Cerebellar nuclear complex (tissue), 1 donor: ENCODE data around the gene LAD1.

Source experiments
- DNase-seq, 2 experiments: peaks; one replicate each; lab custom pipeline; 2025; lab: John Stamatoyannopoulos, UW

The LAD1 gene

DNA sequence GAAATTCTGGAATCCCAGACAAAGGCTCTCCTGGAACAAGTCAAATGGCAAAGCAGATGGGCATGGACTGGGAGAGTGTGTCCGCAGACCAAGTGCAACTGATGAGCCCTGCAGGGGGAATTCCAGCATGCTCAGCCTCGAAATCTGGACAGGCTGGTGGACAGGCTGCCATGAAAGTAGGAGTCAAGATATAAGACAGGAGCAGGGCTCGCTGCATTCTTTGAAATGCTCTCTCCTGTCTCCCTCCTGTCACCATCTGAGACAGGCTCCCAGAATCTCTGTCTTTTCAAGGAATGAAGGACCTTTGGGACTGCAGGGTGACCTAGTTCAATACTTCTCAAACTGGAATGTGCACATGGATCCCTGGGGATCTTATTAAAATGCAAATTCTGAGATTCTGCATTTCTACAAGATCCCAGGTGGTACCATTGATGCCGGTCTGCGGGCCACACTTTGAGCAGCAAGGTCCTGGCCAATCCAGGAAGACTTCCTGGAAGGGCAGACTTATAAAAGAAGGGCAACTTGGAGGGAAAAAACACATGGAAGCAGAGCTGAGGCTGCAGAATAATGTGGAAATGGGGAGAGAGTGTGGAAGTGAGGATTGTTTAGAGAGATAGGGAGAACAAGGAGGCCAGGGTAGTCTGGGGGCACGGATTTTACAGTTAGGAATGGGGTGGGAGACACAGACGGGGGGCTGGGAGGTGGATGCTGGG is 51.5 kb downstream of the LAD1 start:
- DNase-seq = no peak

DNA sequence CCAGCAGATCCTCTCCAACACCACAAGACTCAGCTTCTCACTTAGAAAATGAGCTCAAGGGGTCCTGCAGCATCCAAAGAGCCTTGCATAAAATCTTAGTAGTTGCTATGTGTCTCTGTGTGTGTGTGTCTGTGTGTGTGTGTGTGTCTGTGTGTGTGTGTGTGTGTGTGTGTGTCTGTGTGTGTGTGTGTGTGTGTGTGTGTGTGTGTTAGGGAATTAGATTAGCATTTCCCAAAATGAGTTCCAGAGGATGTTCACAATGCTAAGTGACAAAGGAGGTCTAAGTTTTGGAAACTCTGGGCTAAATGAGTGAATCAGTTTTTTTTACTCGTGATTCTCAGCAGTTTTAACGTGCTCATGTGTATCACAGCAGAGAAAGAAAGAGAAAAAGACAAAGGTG is 52.1 kb downstream of the LAD1 start:
- no peak for DNase-seq

DNA sequence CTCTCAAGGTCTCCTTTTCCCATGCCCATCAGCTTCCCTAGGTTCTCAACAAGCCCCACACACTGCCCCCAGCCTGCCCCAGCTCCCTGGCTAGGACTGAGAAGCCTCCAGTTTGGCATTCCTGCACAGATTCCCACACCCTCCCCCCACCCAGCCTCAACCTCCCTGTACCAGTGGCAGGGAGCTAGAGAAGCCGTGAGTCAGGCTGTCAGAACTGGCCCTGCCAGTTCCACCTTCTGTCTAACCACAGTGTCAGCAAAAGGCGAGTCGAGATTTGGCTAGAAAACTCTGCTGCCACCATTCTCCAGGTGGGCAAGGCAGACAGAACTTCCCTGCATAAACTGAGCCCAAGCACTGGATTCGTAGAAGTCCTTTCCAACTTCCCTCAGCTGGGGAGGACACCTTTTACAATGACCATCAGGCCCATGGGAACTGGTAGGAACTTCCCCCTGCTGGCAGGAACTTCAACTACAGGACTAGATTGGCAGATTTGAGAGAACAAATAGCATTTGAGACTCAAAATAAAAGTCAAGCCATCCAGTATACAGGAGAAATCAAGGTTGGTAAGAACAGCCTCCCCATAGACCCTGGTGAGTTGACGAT is 52.7 kb downstream of the LAD1 start:
- DNase-seq = no peak

DNA sequence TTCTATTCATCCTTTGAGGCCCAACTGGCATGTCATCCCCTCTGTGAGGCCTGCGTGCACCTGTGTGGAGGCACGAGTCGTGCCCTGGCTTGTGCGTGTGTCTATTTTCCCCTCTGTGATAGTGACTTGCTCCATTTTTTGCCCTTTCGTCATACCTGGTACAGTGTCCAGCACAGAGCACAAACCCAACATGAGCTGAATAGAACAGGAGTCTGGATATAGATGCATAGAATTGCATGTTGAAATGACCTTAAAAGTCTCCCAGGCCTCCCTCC is 54.1 kb downstream of the LAD1 start:
- DNase-seq = no peak

DNA sequence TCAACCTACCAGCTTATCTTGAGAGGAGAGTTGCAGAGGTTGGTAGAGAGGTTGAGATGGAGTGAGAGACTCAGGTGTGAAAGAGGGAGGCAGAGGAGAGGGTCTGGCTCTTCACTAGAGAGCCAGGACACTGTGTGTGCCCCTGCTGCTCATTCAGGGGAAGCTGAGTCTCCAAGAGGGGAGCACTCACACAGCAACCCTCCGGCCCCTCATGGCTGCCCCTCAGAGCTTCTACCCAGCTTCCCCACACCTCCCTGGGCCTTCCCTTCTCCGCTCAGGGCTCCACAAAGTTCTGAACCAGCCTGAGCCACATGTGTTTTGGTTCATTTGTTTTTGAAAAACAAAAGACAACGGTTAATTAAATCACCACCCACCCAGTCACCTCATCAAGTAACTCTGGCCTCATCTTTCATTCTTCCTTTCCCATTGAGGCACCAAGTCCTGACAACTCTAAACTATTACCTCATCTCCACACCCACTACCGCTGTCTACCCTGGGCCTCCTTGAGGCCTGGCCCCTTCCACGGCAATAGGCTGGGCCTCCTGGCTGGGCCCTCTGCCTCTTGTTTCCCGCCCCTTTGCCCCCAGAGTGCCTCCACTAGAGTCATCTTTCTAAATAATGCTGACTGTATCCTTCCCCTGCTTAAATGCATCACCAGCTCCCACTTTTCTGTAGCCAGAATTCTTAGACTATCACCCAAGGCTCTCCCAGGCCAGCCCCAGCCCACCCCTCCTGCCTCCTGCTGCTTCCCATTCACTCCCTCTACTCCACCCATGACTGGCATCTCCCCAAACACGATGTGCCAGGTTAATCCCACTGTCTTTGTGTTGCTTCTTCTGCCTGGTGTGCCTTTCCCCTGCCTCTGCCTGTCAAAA is 54.7 kb downstream of the LAD1 start:
- no peak for DNase-seq

DNA sequence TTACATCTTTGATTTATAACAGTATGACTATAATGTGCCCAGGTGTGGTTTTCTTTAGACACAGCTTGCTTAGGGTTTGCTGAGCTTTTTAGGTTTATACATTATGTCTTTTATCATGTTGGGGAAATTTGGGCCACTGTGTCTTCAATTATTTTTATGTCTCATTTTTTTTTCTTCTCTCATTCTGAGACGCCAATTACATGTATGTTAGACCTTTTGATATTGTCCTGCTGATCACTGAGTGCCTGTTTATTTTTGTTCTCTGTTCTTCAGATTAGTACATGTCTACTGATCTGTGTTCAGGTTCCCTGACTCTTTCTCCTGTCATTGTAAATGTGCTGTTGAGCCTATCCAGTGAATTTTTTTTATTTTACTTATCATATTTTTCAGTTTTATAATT is 57.7 kb downstream of the LAD1 start:
- DNase-seq = no peak

DNA sequence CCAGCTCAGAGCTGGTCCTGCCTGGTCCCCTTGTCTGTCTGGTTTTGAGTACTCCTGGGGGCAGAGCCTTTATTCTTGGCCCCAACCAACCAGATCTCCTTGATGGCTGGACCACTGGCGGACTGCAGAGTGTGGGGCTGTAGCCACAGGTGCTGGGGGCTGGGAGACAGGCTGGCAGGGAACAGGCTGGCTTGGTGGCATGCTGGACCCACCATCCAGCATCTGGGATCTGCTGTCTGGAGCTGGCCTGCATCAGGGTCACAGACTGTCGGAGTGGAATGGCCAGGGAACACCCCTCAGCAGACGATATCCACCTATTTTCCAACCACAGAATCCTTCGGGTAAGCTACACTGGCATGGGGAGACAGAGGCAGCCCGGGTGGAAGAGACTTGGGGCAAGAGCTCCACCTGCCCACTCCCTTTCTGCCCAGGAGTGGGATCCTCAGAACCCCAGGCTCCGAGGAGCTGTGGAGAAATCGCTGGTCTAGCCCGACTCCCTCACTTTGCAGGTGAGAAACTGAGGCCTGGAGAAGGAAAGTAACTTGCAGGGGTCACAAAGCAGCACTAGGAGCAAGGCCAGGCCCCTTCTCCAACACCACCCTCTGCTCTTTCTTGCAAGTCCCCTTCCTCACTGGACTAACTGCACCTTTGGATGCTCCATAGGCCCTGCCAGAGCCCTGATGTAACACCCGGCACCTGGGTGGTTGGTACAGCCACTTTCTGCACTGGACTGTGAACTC is 62.2 kb downstream of the LAD1 start:
- no peak for DNase-seq

DNA sequence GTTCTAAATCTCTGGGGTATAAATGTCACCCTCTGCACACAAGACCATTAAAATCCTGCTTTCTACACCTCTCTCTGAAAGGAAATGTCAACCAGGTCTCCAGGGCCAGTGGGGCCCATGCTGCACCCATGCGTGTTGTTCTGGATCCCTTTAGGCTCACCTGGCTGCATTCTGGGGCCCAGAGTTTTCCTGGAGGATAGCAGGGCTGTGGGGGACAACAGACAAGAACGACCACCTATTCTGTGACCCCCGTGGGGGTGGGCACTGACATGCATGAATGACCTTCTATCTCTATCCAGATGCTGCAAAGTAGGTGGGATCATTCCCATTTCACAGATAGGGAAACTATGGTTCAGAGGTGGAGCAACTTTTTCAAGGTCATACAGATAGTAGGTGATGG is 63.2 kb downstream of the LAD1 start:
- no peak for DNase-seq

DNA sequence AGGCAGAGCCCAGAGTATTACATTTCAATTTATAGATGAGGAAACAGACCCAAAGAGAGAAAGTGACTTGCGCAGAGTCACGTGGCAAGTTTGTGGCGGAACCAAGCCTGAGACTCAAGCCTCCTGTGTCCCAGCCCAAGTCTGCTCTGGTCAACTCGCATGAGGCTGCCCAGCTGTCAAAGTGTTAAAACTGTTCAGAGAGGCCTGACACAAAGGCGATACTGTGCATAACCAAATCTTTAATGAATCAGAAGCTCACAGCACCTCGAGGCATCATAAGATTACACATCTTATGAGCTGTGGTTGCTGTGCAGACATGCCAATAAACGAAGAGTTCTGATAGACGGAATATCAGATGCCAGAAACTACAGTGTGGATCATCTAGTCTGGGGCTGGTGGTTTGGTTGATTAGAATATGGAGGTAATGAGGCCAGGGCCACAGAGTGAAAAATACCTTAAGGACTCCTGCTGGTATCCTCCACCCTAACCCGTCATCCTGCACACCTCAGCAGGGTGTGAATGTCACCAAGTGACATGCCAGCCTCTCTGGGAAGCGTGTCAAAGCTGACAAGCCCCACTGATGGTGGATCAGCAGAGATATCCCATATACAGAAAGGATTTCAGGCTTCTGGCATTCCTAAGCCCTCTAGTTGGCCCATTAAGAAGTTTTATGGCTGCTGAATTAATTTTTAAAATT is 63.8 kb downstream of the LAD1 start:
- no peak for DNase-seq

DNA sequence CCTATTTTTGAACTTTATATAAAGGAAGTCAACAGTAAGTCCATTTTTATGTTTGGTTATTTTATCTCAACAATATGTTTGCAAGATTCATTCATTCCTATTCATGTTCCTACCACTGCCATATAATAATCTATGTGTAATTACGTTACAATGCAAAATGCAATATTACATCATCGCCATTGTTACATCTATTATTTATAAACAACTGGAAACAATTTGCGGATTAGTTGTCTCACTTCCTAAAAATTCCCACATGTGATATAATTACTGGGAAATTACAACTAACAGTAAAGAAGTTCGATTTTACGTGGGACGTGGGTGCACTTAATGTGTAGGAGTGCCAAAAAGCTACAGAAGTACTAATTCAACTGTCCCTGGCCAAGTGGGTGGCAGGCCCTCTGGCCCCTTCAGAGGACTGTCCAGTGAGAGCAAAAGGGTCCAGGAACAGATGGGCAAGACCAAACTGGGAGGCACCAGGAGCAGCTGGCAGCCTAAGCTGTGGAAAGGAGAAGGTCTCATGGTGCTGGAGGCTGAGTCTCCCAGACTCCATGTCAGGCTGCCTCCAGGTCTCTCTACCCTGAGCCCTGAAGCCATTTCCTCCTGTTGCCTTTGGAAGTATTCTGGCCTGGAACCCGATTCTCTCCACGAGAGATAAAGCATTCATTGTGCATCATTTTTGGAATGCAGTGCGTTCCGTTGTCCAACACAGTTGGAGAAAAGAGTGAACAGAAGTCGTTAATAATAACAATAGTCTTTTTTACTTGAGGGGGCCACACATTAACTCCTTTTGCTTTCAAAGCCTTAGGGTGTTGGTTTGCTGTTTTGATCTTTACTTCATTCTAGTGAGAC is 64.6 kb downstream of the LAD1 start:
- no peak for DNase-seq

DNA sequence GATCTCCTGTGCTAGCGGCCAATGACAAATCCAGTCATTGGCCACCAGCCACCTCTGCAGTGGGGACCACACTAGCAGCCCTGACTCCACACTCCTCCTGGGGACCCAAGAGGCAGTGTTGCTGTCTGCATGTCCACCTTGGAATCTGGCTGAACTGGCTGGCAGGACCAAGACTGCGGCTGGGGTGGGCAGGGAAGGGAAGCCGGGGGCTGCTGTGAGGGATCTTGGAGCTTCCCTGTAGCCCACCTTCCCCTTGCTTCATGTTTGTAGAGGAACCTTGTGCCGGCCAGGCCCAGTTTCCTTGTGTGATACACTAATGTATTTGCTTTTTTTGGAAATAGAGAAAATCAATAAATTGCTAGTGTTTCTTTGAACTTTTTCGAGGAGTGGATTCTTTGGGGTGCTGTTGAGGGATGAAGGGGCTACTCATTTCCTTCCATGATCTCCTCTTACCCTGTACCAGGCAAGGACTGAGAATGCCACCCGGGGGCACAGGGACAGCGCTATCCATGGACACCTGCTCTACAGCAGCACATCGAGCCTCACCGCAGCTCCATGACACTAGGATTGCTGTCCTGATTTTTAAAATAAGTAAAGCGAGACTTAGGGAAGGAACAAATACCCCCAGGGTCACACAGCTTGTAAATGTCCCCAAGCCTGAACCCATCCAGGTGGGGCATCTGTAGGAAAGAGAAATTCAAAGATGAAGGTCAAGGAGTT is 66.3 kb downstream of the LAD1 start:
- no peak for DNase-seq

DNA sequence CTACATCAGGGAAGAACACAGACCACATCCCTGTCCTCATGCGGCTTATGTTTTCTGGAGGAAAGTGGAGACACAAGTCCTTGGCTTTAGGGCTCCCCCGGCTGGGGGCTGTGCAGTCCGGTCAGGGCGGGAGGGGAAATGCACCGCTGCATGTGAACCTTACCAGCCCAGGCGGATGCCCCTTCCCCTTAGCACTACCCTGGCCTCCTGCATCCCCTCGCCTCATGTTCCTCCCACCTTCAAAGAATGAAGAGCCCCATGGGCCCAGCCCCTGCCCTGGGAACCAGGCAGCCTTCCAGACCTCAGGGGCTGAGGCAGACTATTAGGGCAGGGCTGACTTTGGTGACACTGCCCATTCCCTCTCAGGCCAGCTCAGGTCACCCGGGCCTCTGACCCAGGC is 67.1 kb downstream of the LAD1 start:
- no peak for DNase-seq

DNA sequence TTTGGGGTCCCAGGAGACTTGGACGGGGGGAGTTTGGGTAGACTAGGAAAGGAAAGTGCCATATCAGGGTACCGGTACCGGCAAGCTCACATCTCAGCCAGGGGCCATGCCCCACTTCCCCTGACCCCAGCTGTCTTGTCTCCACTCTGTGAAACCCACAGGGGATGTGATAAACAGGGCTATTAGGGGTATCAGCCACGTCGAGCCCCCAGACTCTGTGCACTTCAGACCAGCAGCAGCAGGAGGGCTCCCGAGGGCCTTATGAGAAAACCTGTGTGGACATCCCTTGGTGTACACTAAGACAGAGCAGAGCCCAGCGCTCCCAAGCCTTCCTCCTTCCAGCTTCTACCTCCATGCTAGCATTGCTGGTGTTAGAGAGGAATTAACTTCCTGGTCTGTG is 68.0 kb downstream of the LAD1 start:
- no peak for DNase-seq
